Gastroesophageal sphincter (tissue), 4 donors: ENCODE measurements around the gene IKZF2. TPM values are rescaled to one million over a fixed set of nuclear protein-coding genes. Genes with fewer than 3 reads are reported as not detected.
A peak's percentile ranks its signal among the peaks of the same experiment; 100 is the strongest.

Source experiments
- ATAC-seq: fragments of 150-250 bp; one replicate; pipeline ENCODE4 v1.9.1; 2016; ENCODE audit warnings: mild to moderate bottlenecking, moderate library complexity
- H3K27ac ChIP-seq, 4 donors: fragments of 200-600 bp; sonication (generic) in 3 of 4; 1 replicate in 3 of 4; 2 replicates in 1 of 4; pipeline ENCODE4 v1.5.1; 2016 to 2019
- H3K27me3 ChIP-seq: fragments of 200-600 bp; sonication (generic); one replicate; pipeline ENCODE4 v1.5.1; 2019
- H3K36me3 ChIP-seq, 2 donors: fragments of 200-600 bp; sonication (generic); one replicate each; pipeline ENCODE4 v1.5.1; 2019; ENCODE audit warnings: control low read depth in 1 of 2
- H3K4me1 ChIP-seq, 3 donors: fragments of 200-600 bp; sonication (generic); 1 replicate in 2 of 3; 2 replicates in 1 of 3; pipeline ENCODE4 v1.5.1; 2016 to 2019; ENCODE audit warnings: control low read depth in 2 of 3
- H3K4me3 ChIP-seq, 2 donors: fragments of 200-600 bp; sonication (generic); one replicate each; pipeline ENCODE4 v1.5.1; 2019; ENCODE audit warnings: mild to moderate bottlenecking in 1 of 2, moderate library complexity in 1 of 2
- H3K9me3 ChIP-seq, 3 donors: fragments of 200-600 bp; sonication (generic); one replicate each; pipeline ENCODE4 v1.5.1; 2017 to 2019; ENCODE audit warnings: control low read depth in 2 of 3
- CTCF ChIP-seq, 4 experiments: fragments of 200-600 bp in 2 of 4; fragments of 450-650 bp in 2 of 4; sonication (generic) in 1 of 4; IDR thresholded peaks; one replicate each; pipeline ENCODE4 v1.5.1; 2017 to 2019; ENCODE audit warnings: antibody characterized with exemption in 4 of 4, mild to moderate bottlenecking in 2 of 4, moderate library complexity in 2 of 4
- EP300 ChIP-seq: sonication (generic); formaldehyde crosslinking; IDR thresholded peaks from one replicate; pipeline ENCODE4 v1.6.1; 2017; ENCODE audit warnings: antibody characterized with exemption, mild to moderate bottlenecking
- POLR2A ChIP-seq, 2 donors: fragments of 450-650 bp; IDR thresholded peaks; one replicate each; pipeline ENCODE4 v1.6.1; 2017; ENCODE audit warnings: antibody characterized with exemption in 2 of 2, mild to moderate bottlenecking in 2 of 2, moderate library complexity in 1 of 2
- POLR2AphosphoS5 ChIP-seq: sonication (generic); formaldehyde crosslinking; IDR thresholded peaks from one replicate; pipeline ENCODE4 v1.6.1; 2017; ENCODE audit warnings: antibody characterized with exemption
- WGBS, 2 donors: methylation state at CpG; one replicate each; pipeline ENCODE4 v1.1.5; 2018; ENCODE audit warnings: low coverage in 1 of 2; 5-methylcytosine and 5-hydroxymethylcytosine counted together
- total RNA-seq, 4 donors: library from RNA; depleted of rRNA; stranded (reverse); fragments of >200 nt; gene quantifications; one replicate each; pipeline ENCODE4 v1.1.0, GENCODE V29; 2016

IKZF2 gene
- total RNA-seq, 4 donors from 2014 or later = 4.2 to 11.6 (median 9.6) TPM

- no peaks in the 10 kb centered on the region for H3K27me3 ChIP-seq
- no peaks in the 10 kb centered on the region for H3K9me3 ChIP-seq
- TF ChIP-seq CTCF (IDR thresholded peaks at IDR 0.05) (no peak), POLR2A (IDR thresholded peaks at IDR 0.05) (no peak), POLR2AphosphoS5 (no peak), EP300 (no peak)
- ATAC-seq = no peak
- H3K4me1 ChIP-seq = peaks cover 0 to 38% (median 0%) of the 10 kb centered on the region in 3 donors
- 54 to 55% methylated on average over 2 of the region's 2 CpGs for WGBS, 2 donors
- peak overlapping the region; percentile 81 to 99 for H3K4me3 ChIP-seq
- no peaks in the 10 kb centered on the region for H3K36me3 ChIP-seq
- H3K27ac ChIP-seq = peak overlapping the region in 2 of 4 donors; percentile 94 to 97
Measured at GRCh38 chr2:213148572-213149261, 2.7 kb downstream of the IKZF2 start.

- no peak overlapping the region for H3K27ac ChIP-seq
- H3K9me3 ChIP-seq = no peaks in the 10 kb centered on the region
Measured at GRCh38 chr2:213147538-213147937, 3.9 kb downstream of the IKZF2 start.

GRCh38 chr2:213145715-213146242, 5.6 kb downstream of the IKZF2 start:
- no peaks in the 10 kb centered on the region for H3K36me3 ChIP-seq
- peaks cover 0 to 26% (median 0%) of the 10 kb centered on the region in 3 donors for H3K4me1 ChIP-seq
- no peak for TF ChIP-seq POLR2A (IDR thresholded peaks at IDR 0.05)
- TF ChIP-seq POLR2AphosphoS5 = no peak
- TF ChIP-seq EP300 = no peak
- no peak for TF ChIP-seq CTCF (IDR thresholded peaks at IDR 0.05)
- H3K27me3 ChIP-seq = no peaks in the 10 kb centered on the region
- H3K9me3 ChIP-seq = no peaks in the 10 kb centered on the region
- no peak overlapping the region for H3K27ac ChIP-seq
- no peak overlapping the region for H3K4me3 ChIP-seq
- no peak for ATAC-seq
- 44 to 50% methylated on average over 1 of the region's 1 CpG for WGBS, 2 donors

More at GRCh38 chr2:213147538-213147937, 3.9 kb downstream of the IKZF2 start:
- TF ChIP-seq CTCF (IDR thresholded peaks at IDR 0.05) (no peak), EP300 (no peak), POLR2AphosphoS5 (no peak), POLR2A (IDR thresholded peaks at IDR 0.05) (no peak)
- Histone ChIP-seq H3K4me1 (peaks cover 0 to 26% (median 0%) of the 10 kb centered on the region in 3 donors), H3K27me3 (no peaks in the 10 kb centered on the region), H3K4me3 (no peak overlapping the region), H3K36me3 (no peaks in the 10 kb centered on the region)
- ATAC-seq = no peak
- 91 to 96% methylated on average over 2 of the region's 2 CpGs for WGBS, 2 donors

- Histone ChIP-seq H3K27ac (no peak overlapping the region), H3K9me3 (no peaks in the 10 kb centered on the region), H3K36me3 (no peaks in the 10 kb centered on the region), H3K4me3 (no peak overlapping the region), H3K27me3 (no peaks in the 10 kb centered on the region), H3K4me1 (no peaks in the 10 kb centered on the region)
- no peak for ATAC-seq
- TF ChIP-seq POLR2AphosphoS5 = no peak
- TF ChIP-seq POLR2A (IDR thresholded peaks at IDR 0.05) = no peak
- TF ChIP-seq EP300 = no peak
- TF ChIP-seq CTCF (IDR thresholded peaks at IDR 0.05) = no peak
- 83 to 91% methylated on average over 4 of the region's 4 CpGs for WGBS, 2 donors
Measured at GRCh38 chr2:213137064-213137463, 14.3 kb downstream of the IKZF2 start.

GRCh38 chr2:213129311-213129710, 22.1 kb downstream of the IKZF2 start:
- no peaks in the 10 kb centered on the region for H3K36me3 ChIP-seq
- no peaks in the 10 kb centered on the region for H3K27me3 ChIP-seq
- H3K9me3 ChIP-seq = no peaks in the 10 kb centered on the region
- 75 to 83% methylated on average over 5 of the region's 5 CpGs for WGBS, 2 donors
- no peak overlapping the region for H3K27ac ChIP-seq
- peaks cover 0 to 3% (median 0%) of the 10 kb centered on the region in 3 donors for H3K4me1 ChIP-seq
- no peak for ATAC-seq
- TF ChIP-seq POLR2AphosphoS5 = no peak
- TF ChIP-seq POLR2A (IDR thresholded peaks at IDR 0.05) = no peak
- no peak for TF ChIP-seq EP300
- H3K4me3 ChIP-seq = no peak overlapping the region
